Psoas muscle (tissue), 8 donors: ENCODE measurements around the gene SMIM36. TPM values are rescaled to one million over a fixed set of nuclear protein-coding genes. Genes with fewer than 3 reads are reported as not detected.
A peak's percentile ranks its signal among the peaks of the same experiment; 100 is the strongest.
"Not testable (repeated sequence)": the region's sequence is repeated elsewhere in the genome, so short reads cannot be mapped to it uniquely, and the experiment has no call there.

Source experiments
- ATAC-seq, 4 donors: fragments of 200-7000 bp; cut with Tn5 transposase; one replicate each; pipeline ENCODE4 v1.9.1; 2020; ENCODE audit warnings: moderate library complexity in 3 of 4, mild to moderate bottlenecking in 2 of 4
- DNase-seq, 2 donors: peaks; one replicate each; pipeline ENCODE4 v3.0.0-alpha.2; 2020
- H3K27ac ChIP-seq: fragments of 200-600 bp; one replicate; pipeline ENCODE4 v1.8.0; 2022
- H3K27me3 ChIP-seq, 3 donors: fragments of 200-600 bp in 1 of 3; one replicate each; pipeline versions ENCODE4 v1.6.1 to v1.8.0; 2013 to 2022; ENCODE audit warnings: low read length in 2 of 3, mild to moderate bottlenecking in 2 of 3, moderate library complexity in 1 of 3; ENCODE audit not compliant: insufficient read depth in 3 of 3
- H3K36me3 ChIP-seq, 2 donors: fragments of 200-600 bp in 1 of 2; one replicate each; pipeline versions ENCODE4 v1.6.1 to v1.8.0; 2013 to 2022; ENCODE audit warnings: low read depth in 1 of 2, mild to moderate bottlenecking in 1 of 2, moderate library complexity in 1 of 2; ENCODE audit not compliant: insufficient read depth in 1 of 2
- H3K4me1 ChIP-seq: fragments of 200-600 bp; one replicate; pipeline ENCODE4 v1.8.0; 2022
- H3K4me3 ChIP-seq: fragments of 200-600 bp; one replicate; pipeline ENCODE4 v1.8.0; 2022; ENCODE audit warnings: mild to moderate bottlenecking
- H3K9me3 ChIP-seq: fragments of 200-600 bp; one replicate; pipeline ENCODE4 v1.8.0; 2022
- CTCF ChIP-seq: fragments of 200-600 bp; IDR thresholded peaks from one replicate; pipeline ENCODE4 v1.8.0; 2022; ENCODE audit warnings: antibody characterized with exemption
- WGBS, 3 donors: extraction: QIAGEN DNeasy Blood & Tissue Kit; methylation state at CpG; one replicate each; pipeline versions ENCODE4 v1.1.6 to v1.1.7; 2013; 5-methylcytosine and 5-hydroxymethylcytosine counted together
- intact Hi-C, 2 donors: fragments of 100-400 bp; cut with DNase I; formaldehyde crosslinking; loops; one replicate each; pipeline versions ENCODE4 v1.11.0 to v1.14.2; 2022
- polyA plus RNA-seq, 3 donors: library from polyadenylated mRNA; stranded (reverse); fragments of 200-250 nt; gene quantifications; one replicate each; pipeline ENCODE4 v1.2.3, GENCODE V29; 2013
- total RNA-seq, 4 donors: library from RNA; stranded (reverse); fragmentation: NEBNext Ultra II Directional in 2 of 4; extraction: Animal tissue kit (Norgen Biotek cat#: 25700) in 2 of 4; gene quantifications; one replicate each; pipeline versions ENCODE4 v1.2.1 to v1.2.4, GENCODE V29; 2021 to 2023
- donor health status: healthy with polysubstance abuse.
- donor health status: DM: no; HTN: no; CAD: no; lungs with moderate emphysema.
- donor health status: Bipolar disorder and iron deficiency.
- donor health status: healthy.
- donor health status: DM: yes; HTN: yes; CAD: no.
- donor health status: DM: no; HTN: no; CAD: no.
- donor health status: DM: no; HTN: no; CAD: no.
- donor health status: DM: yes; HTN: yes; CAD: no.

SMIM36 gene
- total and polyA plus RNA-seq, 7 donors, result not detected

GRCh38 chr17:55407641-55408566, 103.3 kb downstream of the SMIM36 start:
- H3K27me3 ChIP-seq, result no peaks in the 10 kb centered on the region
- intact Hi-C loops, result no loop called here
- H3K4me1 ChIP-seq, result no peaks in the 10 kb centered on the region
- H3K27ac ChIP-seq, result no peak overlapping the region
- no peak overlapping the region for H3K4me3 ChIP-seq
- TF ChIP-seq CTCF, result no peak
- DNase-seq (no peak), ATAC-seq (no peak)
- no peaks in the 10 kb centered on the region for H3K9me3 ChIP-seq
- WGBS, 3 donors, result 74 to 90% (median 77%) methylated on average over 5 of the region's 5 CpGs
- H3K36me3 ChIP-seq, result peaks cover 6 to 78% of the 10 kb centered on the region in 2 donors

GRCh38 chr17:55405600-55405999, 105.7 kb downstream of the SMIM36 start:
- 93 to 99% (median 98%) methylated on average over 1 of the region's 1 CpG for WGBS, 3 donors
- Histone ChIP-seq H3K4me1 (no peaks in the 10 kb centered on the region), H3K4me3 (no peak overlapping the region), H3K9me3 (no peaks in the 10 kb centered on the region), H3K27me3 (no peaks in the 10 kb centered on the region), H3K27ac (no peak overlapping the region), H3K36me3 (peaks cover 4 to 81% of the 10 kb centered on the region in 2 donors)
- intact Hi-C loops, result no loop called here
- ATAC-seq, result no peak
- no peak for TF ChIP-seq CTCF
- DNase-seq, result no peak

GRCh38 chr17:55404197-55404596, 107.1 kb downstream of the SMIM36 start:
- H3K36me3 ChIP-seq, result peaks cover 2 to 75% of the 10 kb centered on the region in 2 donors
- DNase-seq, H3K4me3 ChIP-seq, H3K27ac ChIP-seq, H3K27me3 ChIP-seq, H3K4me1 ChIP-seq, intact Hi-C loops, H3K9me3 ChIP-seq: not testable (repeated sequence)
- 44 to 83% (median 47%) methylated on average over 5 of the region's 5 CpGs for WGBS, 3 donors
- ATAC-seq, result peak in 1 of 4 donors; percentile 47

GRCh38 chr17:55402374-55402773, 108.9 kb downstream of the SMIM36 start:
- no peaks in the 10 kb centered on the region for H3K27me3 ChIP-seq
- intact Hi-C loops, result no loop called here
- DNase-seq (no peak), ATAC-seq (no peak)
- no peak for TF ChIP-seq CTCF
- peaks cover 0 to 62% of the 10 kb centered on the region in 2 donors for H3K36me3 ChIP-seq
- H3K4me1 ChIP-seq, result no peaks in the 10 kb centered on the region
- no peaks in the 10 kb centered on the region for H3K9me3 ChIP-seq
- no peak overlapping the region for H3K4me3 ChIP-seq
- WGBS, 3 donors, result 89 to 95% (median 92%) methylated on average over 4 of the region's 4 CpGs
- no peak overlapping the region for H3K27ac ChIP-seq

Other genes starting within 250 kb of the SMIM36 start
- gene HLF, start 246.5 kb downstream of the SMIM36 start, total RNA-seq, result 1 to 10 TPM; 3.7 to 5.0 (median 4.4) TPM
- gene HLF, start 246.5 kb downstream of the SMIM36 start, polyA plus RNA-seq, result 1 to 10 TPM in 2 of 3 donors, under 1 TPM in 1; 0.59 to 3.0 (median 1.6) TPM
- 1 to 10 TPM; 3.0 to 9.2 (median 4.2) TPM for gene MMD, start 89.6 kb downstream of the SMIM36 start, total RNA-seq
- 10 to 100 TPM in 1 of 3 donors, 1 to 10 TPM in 2; 6.2 to 11.0 (median 7.6) TPM for gene MMD, start 89.6 kb downstream of the SMIM36 start, polyA plus RNA-seq
- 1 to 10 TPM; 2.3 to 8.2 (median 4.9) TPM for gene TMEM100, start 211.4 kb upstream of the SMIM36 start, total RNA-seq
- gene TMEM100, start 211.4 kb upstream of the SMIM36 start, polyA plus RNA-seq, result 10 to 100 TPM in 2 of 3 donors, 1 to 10 TPM in 1; 2.3 to 79.9 (median 13.3) TPM
- 10 to 100 TPM in 3 of 4 donors, 1 to 10 TPM in 1; 9.7 to 24.8 (median 12.2) TPM for gene PCTP, start 239.6 kb upstream of the SMIM36 start, total RNA-seq
- 10 to 100 TPM; 14.7 to 19.4 (median 14.9) TPM for gene PCTP, start 239.6 kb upstream of the SMIM36 start, polyA plus RNA-seq